Mammary epithelial cell (primary cell): Measurements from ENCODE around the gene RNF145.

ENCODE experiments used
- EZH2 ChIP-seq: IDR thresholded peaks from 2 replicates; pipeline ENCODE4 v1.6.1; 2012; ENCODE audit warnings: low read length, inconsistent platforms, borderline replicate concordance
- TF ChIP-seq, protein P1 (sequence below), 2 donors: IDR thresholded peaks in 1 of 2; conservative IDR thresholded peaks in 1 of 2; 2 replicates each; pipeline ENCODE4 v1.5.1; 2011 to 2012; ENCODE audit warnings: inconsistent platforms in 2 of 2, low read length in 2 of 2, mild to moderate bottlenecking in 2 of 2, control low read depth in 1 of 2, low read depth in 1 of 2; ENCODE audit not compliant: insufficient read depth in 1 of 2; ENCODE audit errors: extremely low read depth in 1 of 2

DNA sequence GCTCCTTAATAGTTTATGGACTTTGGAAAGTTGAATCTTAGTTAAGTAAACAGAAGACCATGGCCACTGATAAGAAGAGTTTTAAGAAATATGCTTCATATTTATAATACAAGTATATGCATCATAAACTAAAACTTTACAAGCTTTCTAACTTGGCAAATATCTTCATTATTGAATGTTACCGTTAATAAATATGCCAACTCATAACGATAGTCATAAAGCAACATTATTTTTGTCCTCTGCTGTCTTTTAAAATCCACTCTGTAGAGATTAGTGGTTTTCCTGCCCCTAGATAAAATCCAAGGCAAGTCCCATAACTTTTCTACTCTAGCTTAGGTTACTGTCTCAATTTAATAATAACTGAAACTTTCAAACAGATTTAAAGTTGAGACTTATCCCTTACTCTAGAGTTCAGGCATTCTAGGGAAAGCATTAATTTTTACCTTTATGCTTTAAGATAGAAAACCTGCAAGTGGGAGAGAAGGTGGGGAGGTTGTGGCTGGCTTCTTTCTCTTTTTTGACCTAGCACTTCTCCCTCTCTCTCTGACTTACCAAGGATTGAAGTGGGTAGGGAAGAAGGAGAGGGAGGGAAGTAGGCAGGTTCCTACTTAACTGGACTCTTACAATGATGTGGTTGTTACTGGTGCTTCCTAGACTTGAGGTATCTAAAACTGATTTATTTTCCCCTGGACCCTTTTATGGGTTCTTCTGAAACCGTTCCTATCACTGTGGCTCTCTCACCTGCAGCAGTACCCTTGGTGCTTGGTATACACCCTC is 29.6 kb downstream of the RNF145 start:
- TF ChIP-seq, protein P1, sequence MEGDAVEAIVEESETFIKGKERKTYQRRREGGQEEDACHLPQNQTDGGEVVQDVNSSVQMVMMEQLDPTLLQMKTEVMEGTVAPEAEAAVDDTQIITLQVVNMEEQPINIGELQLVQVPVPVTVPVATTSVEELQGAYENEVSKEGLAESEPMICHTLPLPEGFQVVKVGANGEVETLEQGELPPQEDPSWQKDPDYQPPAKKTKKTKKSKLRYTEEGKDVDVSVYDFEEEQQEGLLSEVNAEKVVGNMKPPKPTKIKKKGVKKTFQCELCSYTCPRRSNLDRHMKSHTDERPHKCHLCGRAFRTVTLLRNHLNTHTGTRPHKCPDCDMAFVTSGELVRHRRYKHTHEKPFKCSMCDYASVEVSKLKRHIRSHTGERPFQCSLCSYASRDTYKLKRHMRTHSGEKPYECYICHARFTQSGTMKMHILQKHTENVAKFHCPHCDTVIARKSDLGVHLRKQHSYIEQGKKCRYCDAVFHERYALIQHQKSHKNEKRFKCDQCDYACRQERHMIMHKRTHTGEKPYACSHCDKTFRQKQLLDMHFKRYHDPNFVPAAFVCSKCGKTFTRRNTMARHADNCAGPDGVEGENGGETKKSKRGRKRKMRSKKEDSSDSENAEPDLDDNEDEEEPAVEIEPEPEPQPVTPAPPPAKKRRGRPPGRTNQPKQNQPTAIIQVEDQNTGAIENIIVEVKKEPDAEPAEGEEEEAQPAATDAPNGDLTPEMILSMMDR (conservative IDR thresholded peaks at IDR 0.05 in 1 of 2, IDR thresholded peaks at IDR 0.05 in 1 of 2; ENCODE audit: extremely low read depth in 1 of 2, insufficient read depth in 1 of 2, low read depth in 1 of 2, low read length in 2 of 2): no peak
- TF ChIP-seq EZH2: no peak
